PC-9 (cell line): ENCODE results near the gene STK17A.

Experiments
- EZH2 ChIP-seq: fragments of 200-600 bp; sonication (generic); IDR thresholded peaks from 2 replicates; pipeline ENCODE4 v1.8.0; 2017; ENCODE audit warnings: antibody characterized with exemption, low read depth
- TF ChIP-seq, protein P1 (sequence below): fragments of 200-600 bp; sonication (generic); conservative IDR thresholded peaks from 2 replicates; pipeline ENCODE4 v1.6.1; 2017; ENCODE audit warnings: mixed run types, antibody characterized with exemption, mild to moderate bottlenecking, moderate library complexity

DNA sequence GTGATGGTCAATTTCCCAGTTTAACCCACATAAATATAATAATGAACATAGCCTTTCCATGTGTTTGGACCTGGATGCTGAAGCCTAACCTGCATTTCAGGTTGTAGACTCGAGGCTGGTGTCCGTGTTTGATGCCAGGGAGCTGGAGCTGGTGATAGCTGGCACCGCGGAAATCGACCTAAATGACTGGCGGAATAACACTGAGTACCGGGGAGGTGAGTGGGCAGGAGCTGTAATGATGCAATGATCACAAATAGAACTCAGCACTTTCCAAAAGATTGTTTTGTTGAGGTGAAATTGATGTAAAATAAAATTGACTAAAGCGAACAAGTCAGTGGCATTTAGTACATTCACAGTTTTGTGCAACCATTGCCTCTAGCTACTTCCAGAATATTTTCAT lies 30.8 kb upstream of the STK17A start:
- TF ChIP-seq, protein P1, sequence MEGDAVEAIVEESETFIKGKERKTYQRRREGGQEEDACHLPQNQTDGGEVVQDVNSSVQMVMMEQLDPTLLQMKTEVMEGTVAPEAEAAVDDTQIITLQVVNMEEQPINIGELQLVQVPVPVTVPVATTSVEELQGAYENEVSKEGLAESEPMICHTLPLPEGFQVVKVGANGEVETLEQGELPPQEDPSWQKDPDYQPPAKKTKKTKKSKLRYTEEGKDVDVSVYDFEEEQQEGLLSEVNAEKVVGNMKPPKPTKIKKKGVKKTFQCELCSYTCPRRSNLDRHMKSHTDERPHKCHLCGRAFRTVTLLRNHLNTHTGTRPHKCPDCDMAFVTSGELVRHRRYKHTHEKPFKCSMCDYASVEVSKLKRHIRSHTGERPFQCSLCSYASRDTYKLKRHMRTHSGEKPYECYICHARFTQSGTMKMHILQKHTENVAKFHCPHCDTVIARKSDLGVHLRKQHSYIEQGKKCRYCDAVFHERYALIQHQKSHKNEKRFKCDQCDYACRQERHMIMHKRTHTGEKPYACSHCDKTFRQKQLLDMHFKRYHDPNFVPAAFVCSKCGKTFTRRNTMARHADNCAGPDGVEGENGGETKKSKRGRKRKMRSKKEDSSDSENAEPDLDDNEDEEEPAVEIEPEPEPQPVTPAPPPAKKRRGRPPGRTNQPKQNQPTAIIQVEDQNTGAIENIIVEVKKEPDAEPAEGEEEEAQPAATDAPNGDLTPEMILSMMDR, result no peak
- no peak for TF ChIP-seq EZH2
